AG04450 (cell line): ENCODE measurements around the gene ST3GAL3. TPM values are rescaled to one million over a fixed set of nuclear protein-coding genes. Genes with fewer than 3 reads are reported as not detected.

Experiments used
- CTCF ChIA-PET: fragments of 300-600, 350-600 bp; formaldehyde crosslinking; extraction: SDS; loops from one replicate; lab custom pipeline; 2022; ENCODE audit warnings: antibody characterized with exemption, inconsistent platforms; lab: Charles Lee
- POLR2A ChIA-PET: fragments of 350-600 bp; formaldehyde crosslinking; extraction: SDS; loops from one replicate; lab custom pipeline; 2021; ENCODE audit warnings: antibody characterized with exemption, inconsistent platforms; lab: Yijun Ruan, JAX
- DNase-seq: peaks from one replicate; pipeline ENCODE4 v3.0.0-alpha.2; 2011; ENCODE audit warnings: low read depth, low spot score
- H3K27ac ChIP-seq: one replicate; pipeline ENCODE4 v1.5.1; 2012; ENCODE audit warnings: low read depth, low read length, control low read depth
- H3K27me3 ChIP-seq: one replicate; pipeline ENCODE4 v1.6.0; 2012; ENCODE audit warnings: low read length; ENCODE audit not compliant: control insufficient read depth, insufficient read depth
- H3K4me3 ChIP-seq: 2 replicates; pipeline ENCODE4 v1.5.1; 2011; ENCODE audit warnings: mild to moderate bottlenecking, low read depth, low read length, control low read depth
- H3K9me3 ChIP-seq: 2 replicates; pipeline ENCODE4 v1.5.1; 2012; ENCODE audit warnings: low read length; ENCODE audit not compliant: control insufficient read depth, insufficient read depth
- CTCF ChIP-seq: IDR thresholded peaks from 2 replicates; pipeline ENCODE4 v1.5.1; 2011; ENCODE audit warnings: low read depth, low read length, control low read depth, inconsistent platforms
- polyA plus RNA-seq: library from polyadenylated mRNA; depleted of rRNA; stranded (reverse); fragments of >200 nt; gene quantifications from 2 replicates; pipeline ENCODE4 v1.2.3, GENCODE V29; 2011

ST3GAL3 gene
- polyA plus RNA-seq, 1 experiment = 11.5 TPM

- H3K9me3 ChIP-seq = no peaks in the 10 kb centered on the region
- no peak for DNase-seq
- H3K27me3 ChIP-seq = no peaks in the 10 kb centered on the region
- H3K4me3 ChIP-seq = no peak overlapping the region
- ChIA-PET CTCF (no interaction called here), POLR2A (no interaction called here)
- no peak for TF ChIP-seq CTCF
- H3K27ac ChIP-seq = no peak overlapping the region
Observed at GRCh38 chr1:43781574-43781973, 74.2 kb downstream of the ST3GAL3 start.

- TF ChIP-seq CTCF = no peak
- DNase-seq = no peak
- POLR2A ChIA-PET = no interaction called here
- Histone ChIP-seq H3K4me3 (no peak overlapping the region), H3K27ac (no peak overlapping the region), H3K9me3 (no peaks in the 10 kb centered on the region), H3K27me3 (no peaks in the 10 kb centered on the region)
- CTCF ChIA-PET = interaction anchor here (2.3 kb wide), 1 partner anchor 20 kb away, joined by 7 read pairs; no protein-coding TSS in a partner anchor
Observed at GRCh38 chr1:43783096-43783670, 75.8 kb downstream of the ST3GAL3 start.

GRCh38 chr1:43783671-43784205 lies 76.4 kb downstream of the ST3GAL3 start:
- no peak overlapping the region for H3K4me3 ChIP-seq
- no peaks in the 10 kb centered on the region for H3K9me3 ChIP-seq
- H3K27ac ChIP-seq = no peak overlapping the region
- no peak for TF ChIP-seq CTCF
- POLR2A ChIA-PET = no interaction called here
- CTCF ChIA-PET = interaction anchor here (2.3 kb wide), 1 partner anchor 21 kb away, joined by 7 read pairs; no protein-coding TSS in a partner anchor
- no peaks in the 10 kb centered on the region for H3K27me3 ChIP-seq
- DNase-seq = no peak

- DNase-seq = no peak
- CTCF ChIA-PET = interaction anchor here (0.6 to 2.1 kb wide), 3 partner anchors 20 to 148 kb away, joined by 3 to 6 read pairs (median 6); no protein-coding TSS in a partner anchor
- H3K27ac ChIP-seq = peak overlapping the region; percentile 62
Observed at GRCh38 chr1:43786201-43786958, 79.0 kb downstream of the ST3GAL3 start.

More at GRCh38 chr1:43786201-43786958, 79.0 kb downstream of the ST3GAL3 start:
- no peak for TF ChIP-seq CTCF
- H3K27me3 ChIP-seq = no peaks in the 10 kb centered on the region
- H3K4me3 ChIP-seq = no peak overlapping the region
- H3K9me3 ChIP-seq = no peaks in the 10 kb centered on the region
- POLR2A ChIA-PET = no interaction called here
